Endothelial cell of umbilical vein (primary cell): ENCODE results near the gene CIDEB. TPM values are rescaled to one million over a fixed set of nuclear protein-coding genes. Genes with fewer than 3 reads are reported as not detected.

Experiments used
- BruUV-seq: library from RNA; stranded (reverse); fragments of 400-500 nt; replicated peaks from 2 replicates; lab custom pipeline; 2021; lab: Mats Ljungman, UMichigan
- CTCF ChIA-PET: fragments of 300-600, 350-600 bp; sonication (Branson Sonifier 250); formaldehyde crosslinking; loops from one replicate; lab custom pipeline; 2021; ENCODE audit warnings: antibody characterized with exemption, inconsistent platforms; lab: Charles Lee
- POLR2A ChIA-PET: fragments of 300-600, 350-600 bp; sonication (Branson Sonifier 250); formaldehyde crosslinking; loops from one replicate; lab custom pipeline; 2021; ENCODE audit warnings: antibody characterized with exemption, inconsistent platforms; lab: Charles Lee
- DNase-seq: peaks from one replicate; pipeline ENCODE4 v3.0.0-alpha.2; 2011; ENCODE audit warnings: low read depth, low spot score
- FAIRE-seq: peaks from 2 replicates; lab custom pipeline; 2011; peaks lifted over from hg19 to GRCh38; lab: Jason Lieb, UNC
- H2AFZ ChIP-seq: 2 replicates; pipeline ENCODE4 v1.6.0; 2012; ENCODE audit warnings: low read depth, low read length, control low read depth, inconsistent platforms
- H3K27ac ChIP-seq: 2 replicates; pipeline ENCODE4 v1.5.1; 2011; ENCODE audit warnings: low read depth, mild to moderate bottlenecking, control low read depth, low read length, moderate library complexity; ENCODE audit not compliant: insufficient read depth
- H3K27me3 ChIP-seq, 2 experiments: 2 replicates each; pipeline versions ENCODE4 v1.6.0 to v1.6.1; 2011; ENCODE audit warnings: low read length in 2 of 2, mixed read lengths in 1 of 2; ENCODE audit not compliant: control insufficient read depth in 2 of 2, insufficient read depth in 2 of 2
- H3K36me3 ChIP-seq, 2 experiments: 2 replicates in 1 of 2; 3 replicates in 1 of 2; pipeline ENCODE4 v1.5.1; 2011; ENCODE audit warnings: low read length in 2 of 2, mild to moderate bottlenecking in 1 of 2, moderate library complexity in 1 of 2; ENCODE audit not compliant: control insufficient read depth in 2 of 2, insufficient read depth in 2 of 2; ENCODE audit errors: extremely low read depth in 1 of 2
- H3K4me1 ChIP-seq: 3 replicates; pipeline ENCODE4 v1.5.1; 2011; ENCODE audit warnings: mild to moderate bottlenecking, low read length; ENCODE audit not compliant: control insufficient read depth, insufficient read depth; ENCODE audit errors: extremely low read depth
- H3K4me2 ChIP-seq: 2 replicates; pipeline ENCODE4 v1.6.1; 2011; ENCODE audit warnings: low read length, control low read depth, mixed read lengths; ENCODE audit not compliant: insufficient read depth
- H3K4me3 ChIP-seq, 3 experiments: fragments of 200-600 bp in 1 of 3; sonication (generic), shearing (Covaris generic) in 1 of 3; replicated peaks in 1 of 3; 2 replicates each; pipeline ENCODE4 v1.5.1; 2011 to 2016; ENCODE audit warnings: control low read depth in 3 of 3, low read length in 3 of 3, mild to moderate bottlenecking in 2 of 3, inconsistent platforms in 1 of 3, low read depth in 1 of 3, moderate library complexity in 1 of 3; ENCODE audit not compliant: insufficient read depth in 1 of 3
- H3K79me2 ChIP-seq: 2 replicates; pipeline ENCODE4 v1.6.0; 2012; ENCODE audit warnings: low read length, inconsistent platforms; ENCODE audit not compliant: control insufficient read depth, insufficient read depth
- H3K9ac ChIP-seq: replicated peaks from 2 replicates; pipeline ENCODE3; 2011; ENCODE audit warnings: low read length, control low read depth; ENCODE audit not compliant: insufficient read depth; ENCODE audit errors: extremely low read depth
- H3K9me1 ChIP-seq: replicated peaks from 3 replicates; pipeline ENCODE4 v1.6.0; 2011; ENCODE audit warnings: mild to moderate bottlenecking, low read length; ENCODE audit not compliant: control insufficient read depth, insufficient read depth; ENCODE audit errors: extremely low read depth
- H3K9me3 ChIP-seq: replicated peaks from 2 replicates; pipeline ENCODE4 v1.5.1; 2012; ENCODE audit warnings: low read length, inconsistent platforms; ENCODE audit not compliant: control insufficient read depth, insufficient read depth
- H4K20me1 ChIP-seq: replicated peaks from 2 replicates; pipeline ENCODE3; 2011; ENCODE audit warnings: mild to moderate bottlenecking, low read length; ENCODE audit not compliant: control insufficient read depth, insufficient read depth; ENCODE audit errors: extremely low read depth
- CTCF ChIP-seq, 2 donors: IDR thresholded peaks; 1 replicate in 1 of 2; 2 replicates in 1 of 2; pipeline ENCODE4 v1.5.1; 2011; ENCODE audit warnings: low read length in 2 of 2, mild to moderate bottlenecking in 2 of 2, moderate library complexity in 2 of 2, control low read depth in 1 of 2, inconsistent platforms in 1 of 2, low read depth in 1 of 2; ENCODE audit not compliant: insufficient read depth in 1 of 2; ENCODE audit errors: extremely low read depth in 1 of 2
- EZH2 ChIP-seq: IDR thresholded peaks from 2 replicates; pipeline ENCODE4 v1.6.1; 2012; ENCODE audit warnings: borderline replicate concordance, low read depth, mild to moderate bottlenecking, moderate library complexity, low read length, inconsistent platforms; ENCODE audit not compliant: severe bottlenecking
- FOS ChIP-seq: IDR thresholded peaks from 2 replicates; pipeline ENCODE4 v1.6.1; 2011; ENCODE audit warnings: mild to moderate bottlenecking, low read length, moderate library complexity, borderline replicate concordance; ENCODE audit not compliant: insufficient read depth
- GATA2 ChIP-seq: IDR thresholded peaks from 2 replicates; pipeline ENCODE4 v1.7.0; 2011; ENCODE audit warnings: low read depth, mild to moderate bottlenecking, moderate library complexity, mixed read lengths, low read length; ENCODE audit not compliant: insufficient read length, insufficient read depth
- JUN ChIP-seq: IDR thresholded peaks from 2 replicates; pipeline ENCODE4 v1.6.1; 2011; ENCODE audit warnings: borderline replicate concordance, low read depth; ENCODE audit not compliant: insufficient read length, insufficient read depth
- MAX ChIP-seq: IDR thresholded peaks from 2 replicates; pipeline ENCODE4 v1.6.1; 2011; ENCODE audit not compliant: insufficient read depth, insufficient read length
- MYC ChIP-seq: IDR thresholded peaks from one replicate; pipeline ENCODE4 v1.6.1; 2011; ENCODE audit warnings: mild to moderate bottlenecking, low read depth, low read length
- POLR2A ChIP-seq: IDR thresholded peaks from 2 replicates; pipeline ENCODE4 v1.6.1; 2012; ENCODE audit warnings: low read depth, mild to moderate bottlenecking, control low read depth, low read length
- POLR2AphosphoS5 ChIP-seq: IDR thresholded peaks from 2 replicates; pipeline ENCODE4 v1.6.1; 2012; ENCODE audit warnings: low read depth, mild to moderate bottlenecking, control low read depth, low read length, moderate library complexity; ENCODE audit not compliant: insufficient read depth
- dilution Hi-C: fragments of 300-500 bp; cut with MboI; formaldehyde crosslinking; loops from one replicate; pipeline ENCODE4 v1.15.0; 2019; ENCODE audit warnings: low sequenced_read_pairs; ENCODE audit not compliant: extremely low pct_ligation_motif_present
- intact Hi-C: fragments of 100-400 bp; cut with micrococcal nuclease; formaldehyde crosslinking; loops from one replicate; pipeline ENCODE4 v1.10.0; 2022
- polyA plus RNA-seq, 4 experiments: library from polyadenylated mRNA; depleted of rRNA in 3 of 4; stranded (reverse) in 3 of 4; unstranded in 1 of 4; fragments of >200 nt; gene quantifications; 2 replicates each; pipeline versions ENCODE4 v1.2.1 to v1.2.3, GENCODE V29; 2011 to 2012; ENCODE audit warnings: missing spikeins in 1 of 4
- total RNA-seq: library from RNA; stranded (reverse); gene quantifications from 2 replicates; pipeline ENCODE4 v1.2.3, GENCODE V29; 2021

The CIDEB gene
- total and polyA plus RNA-seq, 2 donors (not counting 3 experiments of a cell fraction or from before 2014, with no cell fraction given): 5.2 to 7.2 TPM

- Histone ChIP-seq H3K36me3 (no peaks in the 10 kb centered on the region), H3K79me2 (no peaks in the 10 kb centered on the region), H3K4me1 (peaks cover 10% of the 10 kb centered on the region), H3K4me3 (no peak overlapping the region), H3K9me3 (no peaks in the 10 kb centered on the region), H3K9ac (no peak overlapping the region), H3K9me1 (no peaks in the 10 kb centered on the region), H2AFZ (no peak overlapping the region), H3K27me3 (peaks cover 8 to 9% of the 10 kb centered on the region in 2 experiments), H3K4me2 (no peak overlapping the region), H3K27ac (no peak overlapping the region), H4K20me1 (no peaks in the 10 kb centered on the region)
- CTCF ChIA-PET: interaction anchor here (1.6 to 5.7 kb wide), 3 partner anchors 8 to 89 kb away, joined by 6 to 57 read pairs (median 7); partner anchors contain the start of gene ADCY4
- no TSS peak for BruUV-seq
- dilution Hi-C loops (no loop called here), intact Hi-C loops (no loop called here)
- POLR2A ChIA-PET: no interaction called here
- DNase-seq: no peak
- no peak for FAIRE-seq
- no peak for TF ChIP-seq CTCF (IDR thresholded peaks at IDR 0.05; ENCODE audit: extremely low read depth in 1 of 2, insufficient read depth in 1 of 2, low read depth in 1 of 2, low read length in 2 of 2)
- TF ChIP-seq EZH2: no peak
- TF ChIP-seq MYC: no peak
- no peak for TF ChIP-seq MAX
- TF ChIP-seq POLR2AphosphoS5: no peak
- TF ChIP-seq FOS: no peak
- TF ChIP-seq POLR2A: no peak
- TF ChIP-seq JUN: no peak
- TF ChIP-seq GATA2: no peak
Observed at GRCh38 chr14:24342889-24343288, 35.1 kb upstream of the CIDEB start.
